Heart left ventricle (tissue), 13 donors: Measurements from ENCODE around the gene C2CD4C.

Source experiments
- POLR2A ChIP-seq, 2 donors: fragments of 450-650 bp; IDR thresholded peaks; one replicate each; pipeline ENCODE4 v1.6.1; 2017; ENCODE audit warnings: antibody characterized with exemption in 2 of 2, mild to moderate bottlenecking in 2 of 2, moderate library complexity in 2 of 2
- TF ChIP-seq, protein P1 (sequence below), 12 donors: fragments of 200-600 bp; sonication (generic) in 4 of 12; IDR thresholded peaks; one replicate each; pipeline versions ENCODE4 v1.5.0 to v1.8.0; 2018 to 2022; ENCODE audit warnings: antibody characterized with exemption in 12 of 12, mild to moderate bottlenecking in 5 of 12
- donor health status: ischemic (EF 13 %, LVEDD 7.1; RV severe dilation, severe dysfunction).
- donor health status: DM: no; HTN: yes; CAD: no.
- donor health status: DM: no; HTN: no; CAD: no.
- donor health status: ischemic (EF 25% LVEDD 6.9; RV normal size, moderate dysfunction).
- donor health status: ischemic (EF 25% LVEDD 5.7; RV mildly dilated, moderate dysfunction).
- donor health status: ischemic (EF 35%, LVEDD 5.7; RV mildly dilated, moderate dysfunction).
- donor health status: nonischemic (EF 11% LVEDD 7.7; RV severe dilation, severe dysfunction).
- donor health status: DM: yes; HTN: yes; CAD: no.
- donor health status: PGD.
- donor health status: ischemic (EF 29% LVEDD 5.4; RV normal size, mild dysfunction).
- donor health status: nonischemic (EF 23%, LVEDD 6.1; RV moderate dilation, normal function).

DNA sequence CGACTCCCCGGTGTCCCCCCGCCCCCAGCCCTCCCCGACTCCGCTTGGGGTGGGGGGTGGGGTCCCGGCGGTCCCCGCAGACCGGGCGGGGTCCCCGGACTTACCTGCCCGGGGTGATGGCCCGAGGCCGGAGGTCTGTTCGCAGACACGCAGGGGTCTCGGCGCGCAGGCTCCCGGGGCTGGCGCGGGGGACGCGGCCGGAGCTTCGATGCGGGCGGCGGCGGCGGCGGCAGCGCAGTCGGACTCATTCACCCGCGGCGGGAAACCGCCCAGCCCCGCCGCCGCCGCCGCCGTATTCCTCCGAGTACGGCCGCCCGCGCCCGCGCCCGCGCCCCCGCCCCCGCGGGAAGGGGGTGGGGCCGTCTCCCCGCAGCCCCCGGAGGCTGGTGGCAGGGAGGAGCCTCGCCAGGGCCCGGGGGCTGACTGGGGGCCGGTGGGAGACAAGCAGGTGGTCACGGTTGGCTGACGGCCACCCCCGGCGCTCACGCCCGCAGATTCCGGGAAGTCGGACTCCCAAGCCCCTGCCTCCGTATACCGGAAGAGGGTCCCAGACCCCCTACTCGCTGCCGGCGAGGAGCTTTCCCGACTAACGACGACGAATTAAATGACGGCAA lies at the start of gene C2CD4C:
- TF ChIP-seq, protein P1, sequence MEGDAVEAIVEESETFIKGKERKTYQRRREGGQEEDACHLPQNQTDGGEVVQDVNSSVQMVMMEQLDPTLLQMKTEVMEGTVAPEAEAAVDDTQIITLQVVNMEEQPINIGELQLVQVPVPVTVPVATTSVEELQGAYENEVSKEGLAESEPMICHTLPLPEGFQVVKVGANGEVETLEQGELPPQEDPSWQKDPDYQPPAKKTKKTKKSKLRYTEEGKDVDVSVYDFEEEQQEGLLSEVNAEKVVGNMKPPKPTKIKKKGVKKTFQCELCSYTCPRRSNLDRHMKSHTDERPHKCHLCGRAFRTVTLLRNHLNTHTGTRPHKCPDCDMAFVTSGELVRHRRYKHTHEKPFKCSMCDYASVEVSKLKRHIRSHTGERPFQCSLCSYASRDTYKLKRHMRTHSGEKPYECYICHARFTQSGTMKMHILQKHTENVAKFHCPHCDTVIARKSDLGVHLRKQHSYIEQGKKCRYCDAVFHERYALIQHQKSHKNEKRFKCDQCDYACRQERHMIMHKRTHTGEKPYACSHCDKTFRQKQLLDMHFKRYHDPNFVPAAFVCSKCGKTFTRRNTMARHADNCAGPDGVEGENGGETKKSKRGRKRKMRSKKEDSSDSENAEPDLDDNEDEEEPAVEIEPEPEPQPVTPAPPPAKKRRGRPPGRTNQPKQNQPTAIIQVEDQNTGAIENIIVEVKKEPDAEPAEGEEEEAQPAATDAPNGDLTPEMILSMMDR (IDR thresholded peaks at IDR 0.05), result no peak
- TF ChIP-seq POLR2A (IDR thresholded peaks at IDR 0.05), result no peak
